Fibroblast of lung (primary cell): ENCODE data around the gene RNF31. TPM values are rescaled to one million over a fixed set of nuclear protein-coding genes. Genes with fewer than 3 reads are reported as not detected.

Experiments
- DNase-seq, 2 donors: peaks; one replicate each; pipeline versions ENCODE4 v3.0.0 to v3.0.0-alpha.2; 2010; ENCODE audit warnings: low read depth in 2 of 2
- H2AFZ ChIP-seq: 2 replicates; pipeline ENCODE4 v1.5.1; 2012; ENCODE audit warnings: low read length, control low read depth, inconsistent platforms
- H3K27ac ChIP-seq: 2 replicates; pipeline ENCODE4 v1.5.1; 2011; ENCODE audit warnings: low read length, control low read depth; ENCODE audit not compliant: insufficient read depth
- H3K27me3 ChIP-seq: 2 replicates; pipeline ENCODE4 v1.5.1; 2011; ENCODE audit warnings: mild to moderate bottlenecking, low read length; ENCODE audit not compliant: control insufficient read depth, insufficient read depth
- H3K36me3 ChIP-seq: 2 replicates; pipeline ENCODE4 v1.5.1; 2011; ENCODE audit warnings: low read length; ENCODE audit not compliant: control insufficient read depth, insufficient read depth
- H3K4me1 ChIP-seq: 2 replicates; pipeline ENCODE4 v1.5.1; 2011; ENCODE audit warnings: low read length; ENCODE audit not compliant: control insufficient read depth, insufficient read depth; ENCODE audit errors: extremely low read depth
- H3K4me2 ChIP-seq: 2 replicates; pipeline ENCODE4 v1.5.1; 2011; ENCODE audit warnings: low read length, control low read depth; ENCODE audit not compliant: insufficient read depth; ENCODE audit errors: extremely low read depth
- H3K4me3 ChIP-seq, 4 experiments: fragments of 200-600 bp in 1 of 4; sonication (generic) in 1 of 4; replicated peaks in 1 of 4; 2 replicates each; pipeline ENCODE4 v1.5.1; 2011 to 2016; ENCODE audit warnings: low read length in 4 of 4, low read depth in 3 of 4, mild to moderate bottlenecking in 3 of 4, control low read depth in 2 of 4, inconsistent platforms in 1 of 4, mixed read lengths in 1 of 4; ENCODE audit not compliant: insufficient read depth in 1 of 4; ENCODE audit errors: control extremely low read depth in 1 of 4
- H3K79me2 ChIP-seq: 2 replicates; pipeline ENCODE4 v1.5.1; 2012; ENCODE audit warnings: mild to moderate bottlenecking, low read length, inconsistent platforms; ENCODE audit not compliant: control insufficient read depth, insufficient read depth
- H3K9ac ChIP-seq: 2 replicates; pipeline ENCODE4 v1.5.1; 2011; ENCODE audit warnings: mild to moderate bottlenecking, low read length, control low read depth; ENCODE audit not compliant: insufficient read depth
- H3K9me3 ChIP-seq: 2 replicates; pipeline ENCODE4 v1.5.1; 2012; ENCODE audit warnings: low read depth, low read length; ENCODE audit not compliant: control insufficient read depth, insufficient read depth
- H4K20me1 ChIP-seq: 2 replicates; pipeline ENCODE4 v1.5.1; 2011; ENCODE audit warnings: low read length; ENCODE audit not compliant: control insufficient read depth, insufficient read depth; ENCODE audit errors: extremely low read depth
- CTCF ChIP-seq, 2 donors: IDR thresholded peaks in 1 of 2; conservative IDR thresholded peaks in 1 of 2; 1 replicate in 1 of 2; 2 replicates in 1 of 2; pipeline ENCODE4 v1.5.1; 2011 to 2012; ENCODE audit warnings: low read length in 2 of 2, control low read depth in 1 of 2, inconsistent platforms in 1 of 2, low read depth in 1 of 2, mild to moderate bottlenecking in 1 of 2
- EZH2 ChIP-seq: IDR thresholded peaks from 2 replicates; pipeline ENCODE4 v1.5.1; 2012; ENCODE audit warnings: low read length, control low read depth, mild to moderate bottlenecking; ENCODE audit errors: missing control alignments
- polyA plus RNA-seq, 2 donors: library from polyadenylated mRNA; depleted of rRNA in 1 of 2; stranded (reverse) in 1 of 2; unstranded in 1 of 2; fragments of >200 nt; gene quantifications; 2 replicates each; pipeline ENCODE4 v1.2.1, GENCODE V29; 2011 to 2012; ENCODE audit warnings: missing spikeins in 1 of 2
- total RNA-seq: library from RNA; depleted of rRNA; stranded (reverse); fragments of >200 nt; gene quantifications from 2 replicates; pipeline ENCODE4 v1.2.1, GENCODE V29; 2014

The RNF31 gene
- total and polyA plus RNA-seq, 2 donors (not counting 1 experiment from before 2014, with no cell fraction given) = 9.2 to 25.4 TPM

GRCh38 chr14:24207104-24207551 is 59.8 kb downstream of the RNF31 start:
- no peak overlapping the region for H3K4me3 ChIP-seq
- H3K9ac ChIP-seq = no peak overlapping the region
- H3K79me2 ChIP-seq = no peaks in the 10 kb centered on the region
- no peak for DNase-seq
- H3K4me2 ChIP-seq = no peak overlapping the region
- H3K27me3 ChIP-seq = no peaks in the 10 kb centered on the region
- TF ChIP-seq EZH2 = no peak
- TF ChIP-seq CTCF (conservative IDR thresholded peaks at IDR 0.05 in 1 of 2, IDR thresholded peaks at IDR 0.05 in 1 of 2; ENCODE audit: low read depth in 1 of 2, low read length in 2 of 2) = no peak
- peaks cover 22% of the 10 kb centered on the region for H3K36me3 ChIP-seq
- H4K20me1 ChIP-seq = no peaks in the 10 kb centered on the region
- H3K27ac ChIP-seq = no peak overlapping the region
- no peaks in the 10 kb centered on the region for H3K9me3 ChIP-seq
- H2AFZ ChIP-seq = no peak overlapping the region
- H3K4me1 ChIP-seq = no peaks in the 10 kb centered on the region

GRCh38 chr14:24207625-24208024 is 60.3 kb downstream of the RNF31 start:
- no peak for TF ChIP-seq EZH2
- no peak for TF ChIP-seq CTCF (conservative IDR thresholded peaks at IDR 0.05 in 1 of 2, IDR thresholded peaks at IDR 0.05 in 1 of 2; ENCODE audit: low read depth in 1 of 2, low read length in 2 of 2)

More at GRCh38 chr14:24207625-24208024, 60.3 kb downstream of the RNF31 start:
- Histone ChIP-seq H3K27me3 (no peaks in the 10 kb centered on the region), H3K79me2 (peaks cover 3% of the 10 kb centered on the region), H3K27ac (no peak overlapping the region), H3K4me2 (no peak overlapping the region), H3K4me3 (no peak overlapping the region), H3K9me3 (no peaks in the 10 kb centered on the region), H2AFZ (no peak overlapping the region), H3K4me1 (peaks cover 2% of the 10 kb centered on the region), H3K9ac (no peak overlapping the region), H4K20me1 (no peaks in the 10 kb centered on the region), H3K36me3 (peaks cover 22% of the 10 kb centered on the region)
- no peak for DNase-seq

Other genes with a start within 250 kb of the RNF31 start
Only the 30 nearest of the 31 such genes appear.
- 51.9 and 54.7 TPM in 2 replicates for gene DHRS4, start 193.7 kb upstream of the RNF31 start, total RNA-seq
- 28.9 and 30.5 TPM in 2 replicates for gene DHRS4, start 193.7 kb upstream of the RNF31 start, polyA plus RNA-seq
- gene DHRS4L2, start 158.6 kb upstream of the RNF31 start, total RNA-seq = 16.7 and 22.6 TPM in 2 replicates
- 12.7 and 12.8 TPM in 2 replicates for gene DHRS4L2, start 158.6 kb upstream of the RNF31 start, polyA plus RNA-seq
- 0.17 and 0.26 TPM in 2 replicates for gene CARMIL3, start 95.5 kb upstream of the RNF31 start, total RNA-seq
- gene CARMIL3, start 95.5 kb upstream of the RNF31 start, polyA plus RNA-seq = 0.11 TPM in 1 of 2 replicates, not detected in the other
- gene CPNE6, start 75.9 kb upstream of the RNF31 start, total RNA-seq = not detected in 2 replicates
- gene CPNE6, start 75.9 kb upstream of the RNF31 start, polyA plus RNA-seq = not detected in 2 replicates
- gene PCK2, start 53.2 kb upstream of the RNF31 start, total RNA-seq = 33.9 and 71.3 TPM in 2 replicates
- gene PCK2, start 53.2 kb upstream of the RNF31 start, polyA plus RNA-seq = 12.7 and 15.9 TPM in 2 replicates
- gene DCAF11, start 32.7 kb upstream of the RNF31 start, total RNA-seq = 52.9 and 68.0 TPM in 2 replicates
- gene DCAF11, start 32.7 kb upstream of the RNF31 start, polyA plus RNA-seq = 18.4 and 21.7 TPM in 2 replicates
- gene NRL, start 32.5 kb upstream of the RNF31 start, total RNA-seq = 0.77 and 0.99 TPM in 2 replicates
- 0.45 and 0.49 TPM in 2 replicates for gene NRL, start 32.5 kb upstream of the RNF31 start, polyA plus RNA-seq
- under 0.01 TPM in 1 of 2 replicates, not detected in the other for gene FITM1, start 16.8 kb upstream of the RNF31 start, total RNA-seq
- not detected in 2 replicates for gene FITM1, start 16.8 kb upstream of the RNF31 start, polyA plus RNA-seq
- 172 and 177 TPM in 2 replicates for gene PSME1, start 11.3 kb upstream of the RNF31 start, total RNA-seq
- 221 and 266 TPM in 2 replicates for gene PSME1, start 11.3 kb upstream of the RNF31 start, polyA plus RNA-seq
- gene EMC9, start 5.9 kb upstream of the RNF31 start, total RNA-seq = 12.3 and 18.0 TPM in 2 replicates
- 6.6 and 10.2 TPM in 2 replicates for gene EMC9, start 5.9 kb upstream of the RNF31 start, polyA plus RNA-seq
- gene PSME2, start 888 bp upstream of the RNF31 start, total RNA-seq = 82.7 and 148 TPM in 2 replicates
- 132 and 175 TPM in 2 replicates for gene PSME2, start 888 bp upstream of the RNF31 start, polyA plus RNA-seq
- gene IRF9, start 13.8 kb downstream of the RNF31 start, total RNA-seq = 110 and 142 TPM in 2 replicates
- gene IRF9, start 13.8 kb downstream of the RNF31 start, polyA plus RNA-seq = 70.4 and 79.9 TPM in 2 replicates
- 0.51 and 1.8 TPM in 2 replicates for gene REC8, start 24.6 kb downstream of the RNF31 start, total RNA-seq
- 1.5 and 2.2 TPM in 2 replicates for gene REC8, start 24.6 kb downstream of the RNF31 start, polyA plus RNA-seq
- 22.6 and 25.3 TPM in 2 replicates for gene IPO4, start 41.3 kb downstream of the RNF31 start, total RNA-seq
- 12.4 and 27.8 TPM in 2 replicates for gene IPO4, start 41.3 kb downstream of the RNF31 start, polyA plus RNA-seq
- 49.6 and 61.6 TPM in 2 replicates for gene TM9SF1, start 47.9 kb downstream of the RNF31 start, total RNA-seq
- gene TM9SF1, start 47.9 kb downstream of the RNF31 start, polyA plus RNA-seq = 60.9 and 65.1 TPM in 2 replicates
- under 0.01 and 0.17 TPM in 2 replicates for gene TSSK4, start 58.2 kb downstream of the RNF31 start, total RNA-seq
- gene TSSK4, start 58.2 kb downstream of the RNF31 start, polyA plus RNA-seq = not detected in 2 replicates
- 22.1 and 24.9 TPM in 2 replicates for gene CHMP4A, start 66.0 kb downstream of the RNF31 start, total RNA-seq
- gene CHMP4A, start 66.0 kb downstream of the RNF31 start, polyA plus RNA-seq = 96.8 and 133 TPM in 2 replicates
- 13.6 and 22.1 TPM in 2 replicates for gene MDP1, start 68.6 kb downstream of the RNF31 start, total RNA-seq
- gene MDP1, start 68.6 kb downstream of the RNF31 start, polyA plus RNA-seq = 14.4 TPM in 2 replicates
- 140 and 145 TPM in 2 replicates for gene NEDD8, start 84.9 kb downstream of the RNF31 start, total RNA-seq
- gene NEDD8, start 84.9 kb downstream of the RNF31 start, polyA plus RNA-seq = 441 and 587 TPM in 2 replicates
- 128 and 147 TPM in 2 replicates for gene GMPR2, start 85.4 kb downstream of the RNF31 start, total RNA-seq
- 68.3 and 80.2 TPM in 2 replicates for gene GMPR2, start 85.4 kb downstream of the RNF31 start, polyA plus RNA-seq
- 54.7 and 61.4 TPM in 2 replicates for gene TINF2, start 95.1 kb downstream of the RNF31 start, total RNA-seq
- gene TINF2, start 95.1 kb downstream of the RNF31 start, polyA plus RNA-seq = 42.6 and 47.7 TPM in 2 replicates
- 0.51 and 0.83 TPM in 2 replicates for gene TGM1, start 115.7 kb downstream of the RNF31 start, total RNA-seq
- gene TGM1, start 115.7 kb downstream of the RNF31 start, polyA plus RNA-seq = 1.3 and 1.4 TPM in 2 replicates
- 14.1 and 21.0 TPM in 2 replicates for gene RABGGTA, start 124.1 kb downstream of the RNF31 start, total RNA-seq
- 15.1 and 19.4 TPM in 2 replicates for gene RABGGTA, start 124.1 kb downstream of the RNF31 start, polyA plus RNA-seq
- gene DHRS1, start 152.3 kb downstream of the RNF31 start, total RNA-seq = 6.9 and 10.7 TPM in 2 replicates
- 21.0 and 24.5 TPM in 2 replicates for gene DHRS1, start 152.3 kb downstream of the RNF31 start, polyA plus RNA-seq
- 16.2 and 16.7 TPM in 2 replicates for gene NOP9, start 152.4 kb downstream of the RNF31 start, total RNA-seq
- gene NOP9, start 152.4 kb downstream of the RNF31 start, polyA plus RNA-seq = 8.0 and 13.5 TPM in 2 replicates
- gene CIDEB, start 160.5 kb downstream of the RNF31 start, total RNA-seq = 0.33 and 0.51 TPM in 2 replicates
- 0.35 and 0.42 TPM in 2 replicates for gene CIDEB, start 160.5 kb downstream of the RNF31 start, polyA plus RNA-seq
- 1.3 and 1.8 TPM in 2 replicates for gene LTB4R2, start 162.6 kb downstream of the RNF31 start, total RNA-seq
- 0.23 and 0.28 TPM in 2 replicates for gene LTB4R2, start 162.6 kb downstream of the RNF31 start, polyA plus RNA-seq
- 0.66 and 1.0 TPM in 2 replicates for gene LTB4R, start 164.0 kb downstream of the RNF31 start, total RNA-seq
- 0.49 and 0.62 TPM in 2 replicates for gene LTB4R, start 164.0 kb downstream of the RNF31 start, polyA plus RNA-seq
- 1.3 and 7.4 TPM in 2 replicates for gene ADCY4, start 187.6 kb downstream of the RNF31 start, total RNA-seq
- 0.43 and 1.4 TPM in 2 replicates for gene ADCY4, start 187.6 kb downstream of the RNF31 start, polyA plus RNA-seq
- gene RIPK3, start 192.5 kb downstream of the RNF31 start, total RNA-seq = 0.26 and 0.33 TPM in 2 replicates
- 0.20 and 0.34 TPM in 2 replicates for gene RIPK3, start 192.5 kb downstream of the RNF31 start, polyA plus RNA-seq